Uterus (tissue), 4 donors: ENCODE measurements around the gene ANKRD16. TPM values are rescaled to one million over a fixed set of nuclear protein-coding genes. Genes with fewer than 3 reads are reported as not detected.

Source experiments
- DNase-seq, 2 donors: peaks; one replicate each; pipeline ENCODE4 v3.0.0-alpha.2; 2019 to 2020
- H3K27ac ChIP-seq, 2 donors: fragments of 200-600 bp; sonication (generic); 1 replicate in 1 of 2; 2 replicates in 1 of 2; pipeline ENCODE4 v1.5.1; 2016 to 2018
- H3K27me3 ChIP-seq, 2 donors: fragments of 200-600 bp; sonication (generic); one replicate each; pipeline ENCODE4 v1.5.1; 2018 to 2019; ENCODE audit warnings: control low read depth in 1 of 2
- H3K36me3 ChIP-seq, 2 donors: fragments of 200-600 bp; sonication (generic); one replicate each; pipeline ENCODE4 v1.5.1; 2019; ENCODE audit warnings: control low read depth in 1 of 2
- H3K4me1 ChIP-seq, 2 donors: fragments of 200-600 bp; sonication (generic); one replicate each; pipeline ENCODE4 v1.5.1; 2018 to 2019; ENCODE audit warnings: control low read depth in 1 of 2
- H3K4me3 ChIP-seq, 2 donors: fragments of 200-600 bp; sonication (generic); 1 replicate in 1 of 2; 2 replicates in 1 of 2; pipeline ENCODE4 v1.5.1; 2018 to 2019; ENCODE audit warnings: mild to moderate bottlenecking in 1 of 2
- H3K9me3 ChIP-seq, 2 donors: fragments of 200-600 bp; sonication (generic); one replicate each; pipeline ENCODE4 v1.5.1; 2019; ENCODE audit warnings: control low read depth in 1 of 2
- CTCF ChIP-seq, 4 experiments: fragments of 200-600 bp in 2 of 4; fragments of 450-650 bp in 2 of 4; sonication (generic) in 2 of 4; IDR thresholded peaks; one replicate each; pipeline ENCODE4 v1.5.1; 2016 to 2019; ENCODE audit warnings: antibody characterized with exemption in 4 of 4, mild to moderate bottlenecking in 2 of 4, moderate library complexity in 1 of 4
- POLR2A ChIP-seq, 2 donors: fragments of 450-650 bp; IDR thresholded peaks; one replicate each; pipeline ENCODE4 v1.6.1; 2016; ENCODE audit warnings: antibody characterized with exemption in 2 of 2, mild to moderate bottlenecking in 1 of 2, moderate library complexity in 1 of 2
- intact Hi-C: fragments of 100-400 bp; cut with DNase I; formaldehyde crosslinking; loops from one replicate; pipeline ENCODE4 v1.15.1; 2023; ENCODE audit warnings: low total_unique reads
- total RNA-seq, 4 donors: library from RNA; depleted of rRNA in 3 of 4; stranded (reverse); fragments of >200 nt in 3 of 4; gene quantifications; one replicate each; pipeline versions ENCODE4 v1.1.0 to v1.2.4, GENCODE V29; 2014 to 2023
- donor health status: DM: yes; HTN: yes; CAD: no.

ANKRD16 gene
- total RNA-seq, 4 donors from 2014 or later: 11.9 to 28.4 (median 17.8) TPM

- TF ChIP-seq CTCF (IDR thresholded peaks at IDR 0.05) (no peak), POLR2A (IDR thresholded peaks at IDR 0.05) (no peak)
- Histone ChIP-seq H3K27ac (no peak overlapping the region), H3K4me1 (no peaks in the 10 kb centered on the region), H3K36me3 (no peaks in the 10 kb centered on the region), H3K9me3 (no peaks in the 10 kb centered on the region), H3K4me3 (no peak overlapping the region), H3K27me3 (no peaks in the 10 kb centered on the region)
- no peak for DNase-seq
- intact Hi-C loops: no loop called here
These were observed 32.1 kb upstream of the ANKRD16 start for GRCh38 chr10:5921746-5922145.

- DNase-seq: no peak
- no peak overlapping the region for H3K27ac ChIP-seq
- H3K27me3 ChIP-seq: no peaks in the 10 kb centered on the region
- TF ChIP-seq CTCF (IDR thresholded peaks at IDR 0.05) (no peak), POLR2A (IDR thresholded peaks at IDR 0.05) (no peak)
- H3K4me1 ChIP-seq: no peaks in the 10 kb centered on the region
- no peak overlapping the region for H3K4me3 ChIP-seq
- no peaks in the 10 kb centered on the region for H3K36me3 ChIP-seq
- intact Hi-C loops: no loop called here
- H3K9me3 ChIP-seq: no peaks in the 10 kb centered on the region
These were observed 29.9 kb upstream of the ANKRD16 start for GRCh38 chr10:5919568-5919967.

GRCh38 chr10:5918763-5919162, 29.1 kb upstream of the ANKRD16 start:
- no peak for DNase-seq
- no peak overlapping the region for H3K4me3 ChIP-seq
- H3K4me1 ChIP-seq: no peaks in the 10 kb centered on the region
- intact Hi-C loops: no loop called here
- H3K36me3 ChIP-seq: no peaks in the 10 kb centered on the region
- no peaks in the 10 kb centered on the region for H3K9me3 ChIP-seq
- no peak for TF ChIP-seq POLR2A (IDR thresholded peaks at IDR 0.05)
- no peak for TF ChIP-seq CTCF (IDR thresholded peaks at IDR 0.05)
- H3K27me3 ChIP-seq: no peaks in the 10 kb centered on the region
- H3K27ac ChIP-seq: no peak overlapping the region

GRCh38 chr10:5917305-5917704, 27.6 kb upstream of the ANKRD16 start:
- H3K4me3 ChIP-seq: no peak overlapping the region
- no peaks in the 10 kb centered on the region for H3K4me1 ChIP-seq
- H3K9me3 ChIP-seq: no peaks in the 10 kb centered on the region
- no peak for DNase-seq
- intact Hi-C loops: no loop called here
- no peak overlapping the region for H3K27ac ChIP-seq
- H3K36me3 ChIP-seq: no peaks in the 10 kb centered on the region
- no peaks in the 10 kb centered on the region for H3K27me3 ChIP-seq
- TF ChIP-seq CTCF (IDR thresholded peaks at IDR 0.05) (no peak), POLR2A (IDR thresholded peaks at IDR 0.05) (no peak)

- DNase-seq: no peak
- intact Hi-C loops: no loop called here
- Histone ChIP-seq H3K27ac (no peak overlapping the region), H3K4me3 (no peak overlapping the region), H3K36me3 (no peaks in the 10 kb centered on the region), H3K4me1 (no peaks in the 10 kb centered on the region), H3K27me3 (no peaks in the 10 kb centered on the region), H3K9me3 (no peaks in the 10 kb centered on the region)
- no peak for TF ChIP-seq CTCF (IDR thresholded peaks at IDR 0.05)
- no peak for TF ChIP-seq POLR2A (IDR thresholded peaks at IDR 0.05)
These were observed 25.8 kb upstream of the ANKRD16 start for GRCh38 chr10:5915451-5915850.
